CD4-positive, alpha-beta T cell treated with Interleukin-21 for 1 hour (primary cell): ENCODE data around the gene LRRK1.

Experiments used
- DNase-seq: peaks from one replicate; pipeline ENCODE4 v3.0.0-alpha.2; 2020

LRRK1 gene

GRCh38 chr15:101100593-101101442, 181.7 kb downstream of the LRRK1 start:
- no peak for DNase-seq

- no peak for DNase-seq
Observed at GRCh38 chr15:101101676-101102075, 182.5 kb downstream of the LRRK1 start.

GRCh38 chr15:101102746-101103145, 183.6 kb downstream of the LRRK1 start:
- no peak for DNase-seq

- no peak for DNase-seq
Observed at GRCh38 chr15:101103598-101103997, 184.4 kb downstream of the LRRK1 start.

- no peak for DNase-seq
Observed at GRCh38 chr15:101104141-101104540, 185.0 kb downstream of the LRRK1 start.

GRCh38 chr15:101105059-101105891, 186.1 kb downstream of the LRRK1 start:
- DNase-seq: no peak

- no peak for DNase-seq
Observed at GRCh38 chr15:101107101-101107500, 187.9 kb downstream of the LRRK1 start.

- DNase-seq: no peak
Observed at GRCh38 chr15:101107625-101108460, 188.7 kb downstream of the LRRK1 start.

- no peak for DNase-seq
Observed at GRCh38 chr15:101108461-101108775, 189.3 kb downstream of the LRRK1 start.

- DNase-seq: no peak
Observed at GRCh38 chr15:101108791-101109190, 189.6 kb downstream of the LRRK1 start.

GRCh38 chr15:101110681-101111569, 191.8 kb downstream of the LRRK1 start:
- no peak for DNase-seq

GRCh38 chr15:101111570-101112262, 192.6 kb downstream of the LRRK1 start:
- DNase-seq: no peak

GRCh38 chr15:101112336-101113113, 193.4 kb downstream of the LRRK1 start:
- DNase-seq: no peak

- no peak for DNase-seq
Observed at GRCh38 chr15:101113114-101114005, 194.2 kb downstream of the LRRK1 start.

- DNase-seq: no peak
Observed at GRCh38 chr15:101114166-101114565, 195.0 kb downstream of the LRRK1 start.

- DNase-seq: no peak
Observed at GRCh38 chr15:101114610-101115009, 195.5 kb downstream of the LRRK1 start.

GRCh38 chr15:101115393-101115785, 196.2 kb downstream of the LRRK1 start:
- DNase-seq: no peak

GRCh38 chr15:101115786-101116680, 196.9 kb downstream of the LRRK1 start:
- no peak for DNase-seq

GRCh38 chr15:101116681-101116976, 197.5 kb downstream of the LRRK1 start:
- no peak for DNase-seq
